HEK293 (cell line): ENCODE data around the gene KATNB1.
A peak's percentile ranks its signal among the peaks of the same experiment; 100 is the strongest.

Experiments used
- CTCF ChIA-PET: fragments of 350-600 bp; formaldehyde crosslinking; extraction: SDS; loops from one replicate; lab custom pipeline; 2021; ENCODE audit warnings: antibody characterized with exemption; lab: Yijun Ruan, JAX
- POLR2A ChIA-PET: fragments of 300-600 bp; formaldehyde crosslinking; extraction: SDS; loops from one replicate; lab custom pipeline; 2020; ENCODE audit warnings: antibody characterized with exemption, inconsistent platforms; lab: Yijun Ruan, JAX
- H3K27ac ChIP-seq: fragments of 200-500 bp; sonication (Bioruptor generic); 2 replicates; pipeline ENCODE4 v1.5.1; 2014; ENCODE audit warnings: low read depth, low read length, control low read depth, inconsistent platforms; ENCODE audit errors: extremely low read depth
- H3K36me3 ChIP-seq, 2 experiments: fragments of 200-500 bp in 1 of 2; sonication (Bioruptor generic) in 1 of 2; 1 replicate in 1 of 2; 2 replicates in 1 of 2; pipeline ENCODE4 v1.5.1; 2014 to 2017; ENCODE audit warnings: inconsistent platforms in 2 of 2, low read length in 2 of 2; ENCODE audit not compliant: control insufficient read depth in 2 of 2, insufficient read depth in 1 of 2
- H3K4me1 ChIP-seq: fragments of 200-500 bp; sonication (Bioruptor generic); 2 replicates; pipeline ENCODE4 v1.5.1; 2014; ENCODE audit warnings: mild to moderate bottlenecking, low read length, inconsistent platforms; ENCODE audit not compliant: control insufficient read depth, insufficient read depth
- H3K4me3 ChIP-seq: 2 replicates; pipeline ENCODE4 v1.5.1; 2011; ENCODE audit warnings: low read depth, mild to moderate bottlenecking, control low read depth, low read length, moderate library complexity
- H3K9me3 ChIP-seq: fragments of 200-500 bp; sonication (Bioruptor generic); 2 replicates; pipeline ENCODE4 v1.5.1; 2014; ENCODE audit warnings: low read depth, low read length, inconsistent platforms; ENCODE audit not compliant: control insufficient read depth, insufficient read depth
- HOXD13 ChIP-seq: sonication (generic); formaldehyde crosslinking; IDR thresholded peaks from 2 replicates; pipeline ENCODE4 v1.8.0; 2022; ENCODE audit warnings: missing genetic modification reagents, borderline replicate concordance
- KLF10 ChIP-seq: fragments of 450-650 bp; IDR thresholded peaks from 2 replicates; pipeline ENCODE4 v1.5.1; 2018; ENCODE audit warnings: missing biosample characterization, mild to moderate bottlenecking, missing genetic modification characterization
- RBAK ChIP-seq: fragments of 450-650 bp; formaldehyde crosslinking; IDR thresholded peaks from 2 replicates; pipeline ENCODE4 v1.5.1; 2016; ENCODE audit warnings: missing biosample characterization, missing genetic modification characterization
- ZEB2 ChIP-seq: fragments of 450-650 bp; formaldehyde crosslinking; IDR thresholded peaks from 2 replicates; pipeline ENCODE4 v1.5.1; 2016; ENCODE audit warnings: missing biosample characterization, missing genetic modification characterization
- ZNF132 ChIP-seq: fragments of 450-650 bp; formaldehyde crosslinking; IDR thresholded peaks from 2 replicates; pipeline ENCODE4 v1.5.1; 2017; ENCODE audit warnings: missing biosample characterization, missing genetic modification characterization, borderline replicate concordance
- ZNF16 ChIP-seq: fragments of 450-650 bp; formaldehyde crosslinking; IDR thresholded peaks from 2 replicates; pipeline ENCODE4 v1.5.1; 2016; ENCODE audit warnings: low read depth, missing biosample characterization, missing genetic modification characterization
- ZNF211 ChIP-seq: fragments of 450-650 bp; formaldehyde crosslinking; IDR thresholded peaks from 2 replicates; pipeline ENCODE4 v1.5.1; 2016; ENCODE audit warnings: low read depth, missing biosample characterization, missing genetic modification characterization
- ZNF223 ChIP-seq: fragments of 450-650 bp; formaldehyde crosslinking; IDR thresholded peaks from 2 replicates; pipeline ENCODE4 v1.5.1; 2016; ENCODE audit warnings: missing biosample characterization, missing genetic modification characterization
- ZNF335 ChIP-seq: fragments of 450-650 bp; formaldehyde crosslinking; conservative IDR thresholded peaks from 2 replicates; pipeline ENCODE4 v1.5.1; 2016; ENCODE audit warnings: missing biosample characterization, missing genetic modification characterization
- ZNF341 ChIP-seq: fragments of 450-650 bp; formaldehyde crosslinking; IDR thresholded peaks from 2 replicates; pipeline ENCODE4; 2016; ENCODE audit warnings: low read depth, missing biosample characterization, missing genetic modification characterization
- ZNF555 ChIP-seq: fragments of 450-650 bp; formaldehyde crosslinking; conservative IDR thresholded peaks from 2 replicates; pipeline ENCODE4 v1.5.1; 2017; ENCODE audit warnings: missing biosample characterization, mild to moderate bottlenecking, missing genetic modification characterization, inconsistent platforms
- ZNF560 ChIP-seq: fragments of 450-650 bp; formaldehyde crosslinking; IDR thresholded peaks from 2 replicates; pipeline ENCODE4 v1.5.1; 2017; ENCODE audit warnings: missing biosample characterization, missing genetic modification characterization, borderline replicate concordance
- ZNF571 ChIP-seq: fragments of 450-650 bp; formaldehyde crosslinking; IDR thresholded peaks from 2 replicates; pipeline ENCODE4 v1.5.0; 2017; ENCODE audit warnings: missing biosample characterization, missing genetic modification characterization
- ZNF76 ChIP-seq: fragments of 450-650 bp; formaldehyde crosslinking; IDR thresholded peaks from 2 replicates; pipeline ENCODE4; 2016; ENCODE audit warnings: low read depth, missing biosample characterization, missing genetic modification characterization, borderline replicate concordance
- ZNF768 ChIP-seq: fragments of 450-650 bp; formaldehyde crosslinking; IDR thresholded peaks from 2 replicates; pipeline ENCODE4 v1.5.1; 2018; ENCODE audit warnings: missing biosample characterization, mild to moderate bottlenecking, missing genetic modification characterization
- ZNF791 ChIP-seq: fragments of 450-650 bp; formaldehyde crosslinking; IDR thresholded peaks from 2 replicates; pipeline ENCODE4 v1.5.1; 2016; ENCODE audit warnings: missing biosample characterization, missing genetic modification characterization
- ZNF830 ChIP-seq: fragments of 450-650 bp; IDR thresholded peaks from 2 replicates; pipeline ENCODE4 v1.5.0; 2018; ENCODE audit warnings: missing biosample characterization, missing genetic modification characterization, low read depth, mild to moderate bottlenecking, moderate library complexity
- ZXDB ChIP-seq: fragments of 450-650 bp; formaldehyde crosslinking; IDR thresholded peaks from 2 replicates; pipeline ENCODE4 v1.5.1; 2016; ENCODE audit warnings: missing biosample characterization, missing genetic modification characterization
- TF ChIP-seq, protein P1 (sequence below): fragments of 450-650 bp; formaldehyde crosslinking; IDR thresholded peaks from 2 replicates; pipeline ENCODE4 v1.5.1; 2016; ENCODE audit warnings: missing biosample characterization, missing genetic modification characterization
- TF ChIP-seq, protein P2 (sequence below): fragments of 450-650 bp; formaldehyde crosslinking; IDR thresholded peaks from 2 replicates; pipeline ENCODE4 v1.5.1; 2017; ENCODE audit warnings: missing biosample characterization, missing genetic modification characterization
- TF ChIP-seq, protein P3 (sequence below): fragments of 450-650 bp; formaldehyde crosslinking; IDR thresholded peaks from 2 replicates; pipeline ENCODE4 v1.5.1; 2016; ENCODE audit warnings: missing biosample characterization, missing genetic modification characterization
- TF ChIP-seq, protein P4 (sequence below): fragments of 450-650 bp; formaldehyde crosslinking; conservative IDR thresholded peaks from 2 replicates; pipeline ENCODE4 v1.5.1; 2016; ENCODE audit warnings: low read depth, missing biosample characterization, missing genetic modification characterization
- TF ChIP-seq, protein P5 (sequence below): fragments of 450-650 bp; formaldehyde crosslinking; IDR thresholded peaks from 2 replicates; pipeline ENCODE4 v1.5.1; 2016; ENCODE audit warnings: missing biosample characterization, missing genetic modification characterization, borderline replicate concordance

Gene KATNB1

DNA sequence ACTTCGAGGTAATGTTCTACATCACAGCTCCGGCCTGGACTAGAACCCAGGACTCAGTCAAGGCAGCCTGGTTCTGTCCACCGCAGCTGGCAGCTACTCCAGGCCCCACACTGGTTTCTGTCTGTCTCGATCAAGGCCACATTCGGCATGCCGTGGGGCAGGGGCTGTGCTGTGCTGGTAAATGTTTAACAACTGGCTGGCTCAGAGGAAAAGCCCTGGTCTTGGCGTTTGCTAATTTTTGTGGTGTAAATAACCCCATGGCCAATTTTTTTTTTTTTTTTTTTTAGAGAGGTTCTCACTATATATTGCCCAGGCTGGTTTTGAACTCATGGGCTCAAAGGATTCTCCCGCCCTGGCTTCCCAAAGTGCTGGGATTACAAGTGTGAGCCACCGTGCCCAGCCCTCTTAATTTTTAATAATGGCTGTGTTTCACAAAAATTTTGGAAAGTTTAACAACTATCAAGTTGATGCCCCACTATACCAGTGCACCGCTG, 41.3 kb upstream of the KATNB1 start:
- no peak for TF ChIP-seq ZNF768 (tag by site-specific recombination)
- peak; percentile 95 for TF ChIP-seq ZNF335 (tag by site-specific recombination)
- TF ChIP-seq, protein P1, sequence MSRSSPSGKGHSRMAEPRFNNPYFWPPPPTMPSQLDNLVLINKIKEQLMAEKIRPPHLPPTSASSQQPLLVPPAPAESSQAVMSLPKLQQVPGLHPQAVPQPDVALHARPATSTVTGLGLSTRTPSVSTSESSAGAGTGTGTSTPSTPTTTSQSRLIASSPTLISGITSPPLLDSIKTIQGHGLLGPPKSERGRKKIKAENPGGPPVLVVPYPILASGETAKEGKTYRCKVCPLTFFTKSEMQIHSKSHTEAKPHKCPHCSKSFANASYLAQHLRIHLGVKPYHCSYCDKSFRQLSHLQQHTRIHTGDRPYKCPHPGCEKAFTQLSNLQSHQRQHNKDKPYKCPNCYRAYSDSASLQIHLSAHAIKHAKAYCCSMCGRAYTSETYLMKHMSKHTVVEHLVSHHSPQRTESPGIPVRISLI, result 0 out of 2 replicates have a peak, but pooled peaks have one; percentile 44
- TF ChIP-seq ZNF830 (tag by site-specific recombination), result no peak
- no peak for TF ChIP-seq ZNF211 (tag by site-specific recombination)
- no peak for TF ChIP-seq ZNF132 (tag by site-specific recombination)
- TF ChIP-seq KLF10 (tag by site-specific recombination), result no peak
- TF ChIP-seq, all 188 proteins: peak for 2
- H3K27ac ChIP-seq, result no peak overlapping the region
- no peak overlapping the region for H3K4me3 ChIP-seq
- H3K9me3 ChIP-seq, result no peaks in the 10 kb centered on the region
- H3K4me1 ChIP-seq, result no peaks in the 10 kb centered on the region
- no peaks in the 10 kb centered on the region for H3K36me3 ChIP-seq
- POLR2A ChIA-PET, result no interaction called here
- CTCF ChIA-PET, result no interaction called here

DNA sequence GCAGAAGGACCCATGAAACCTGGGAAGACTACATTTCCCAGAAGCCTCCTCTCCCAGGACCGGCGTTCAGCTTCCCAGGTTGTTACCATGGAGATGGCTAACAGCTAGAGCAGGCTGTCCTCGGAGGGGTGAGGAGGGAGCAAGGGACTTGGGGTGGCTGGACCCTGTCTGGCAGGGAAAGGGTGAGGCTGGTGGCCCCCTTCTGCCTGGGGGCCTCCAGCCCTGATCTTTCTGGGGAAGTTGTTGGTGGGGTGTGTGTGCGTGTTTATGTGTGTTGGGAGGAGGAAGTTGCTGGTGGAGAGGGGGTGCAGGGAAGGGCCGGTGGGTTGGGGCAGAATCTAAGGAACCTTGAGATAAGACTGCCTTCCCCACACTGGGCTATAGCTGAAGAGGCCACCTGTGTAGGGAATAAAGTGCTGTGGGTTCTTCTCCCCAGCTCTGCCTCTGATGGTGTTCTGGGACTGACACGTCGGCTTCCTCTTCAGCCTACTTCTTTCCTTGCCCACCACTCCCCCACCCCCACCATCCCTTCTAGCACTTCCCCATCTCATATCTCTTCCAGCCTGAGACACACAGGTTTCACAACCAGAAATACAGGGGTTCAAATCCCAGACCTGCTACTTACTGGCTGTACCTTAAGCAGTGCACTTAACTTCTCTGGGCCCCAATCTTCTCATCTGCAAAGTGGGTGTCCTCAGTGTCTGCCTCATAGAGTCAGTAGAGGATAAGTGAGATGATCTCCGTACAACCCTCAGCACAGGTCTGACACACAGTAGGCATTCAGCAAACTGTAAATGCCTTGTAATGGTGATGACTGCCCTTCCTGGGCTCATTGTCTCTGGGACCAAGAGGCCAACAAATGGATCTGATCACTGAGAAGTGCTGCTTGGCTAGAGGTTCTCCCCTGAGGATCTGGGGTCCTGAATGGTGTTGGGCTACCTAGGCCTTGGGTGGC, 40.6 kb upstream of the KATNB1 start, which contains the start of gene DRC7:
DRC7 (plus strand) TSS at position 82 of the 955 bp plus-strand sequence. CDS start 3,144 bp downstream, outside the sequence.
- Histone ChIP-seq H3K27ac (no peak within 1 kb of the TSS), H3K4me1 (no peaks in the 10 kb centered on the region), H3K4me3 (no peak within 1 kb of the TSS), H3K36me3 (no peaks in the 10 kb centered on the region), H3K9me3 (no peaks in the 10 kb centered on the region)
- ChIA-PET POLR2A (no interaction called here), CTCF (no interaction called here)
- TF ChIP-seq ZNF223 (tag by site-specific recombination) (peak; percentile 45; the same call in 1 of the 2 replicates), ZNF76 (tag by site-specific recombination) (peak; percentile 90), ZNF560 (tag by site-specific recombination) (no peak), ZXDB (tag by site-specific recombination) (peak; percentile 51; the same call in 1 of the 2 replicates), ZNF16 (tag by site-specific recombination) (no peak), ZNF791 (no peak), RBAK (no peak), HOXD13 (CRISPR knock-in tag) (no peak), ZEB2 (no peak), ZNF335 (tag by site-specific recombination) (peak; percentile 93), ZNF341 (tag by site-specific recombination) (peak; percentile 96), ZNF571 (no peak), ZNF555 (no peak)
- TF ChIP-seq, protein P2, sequence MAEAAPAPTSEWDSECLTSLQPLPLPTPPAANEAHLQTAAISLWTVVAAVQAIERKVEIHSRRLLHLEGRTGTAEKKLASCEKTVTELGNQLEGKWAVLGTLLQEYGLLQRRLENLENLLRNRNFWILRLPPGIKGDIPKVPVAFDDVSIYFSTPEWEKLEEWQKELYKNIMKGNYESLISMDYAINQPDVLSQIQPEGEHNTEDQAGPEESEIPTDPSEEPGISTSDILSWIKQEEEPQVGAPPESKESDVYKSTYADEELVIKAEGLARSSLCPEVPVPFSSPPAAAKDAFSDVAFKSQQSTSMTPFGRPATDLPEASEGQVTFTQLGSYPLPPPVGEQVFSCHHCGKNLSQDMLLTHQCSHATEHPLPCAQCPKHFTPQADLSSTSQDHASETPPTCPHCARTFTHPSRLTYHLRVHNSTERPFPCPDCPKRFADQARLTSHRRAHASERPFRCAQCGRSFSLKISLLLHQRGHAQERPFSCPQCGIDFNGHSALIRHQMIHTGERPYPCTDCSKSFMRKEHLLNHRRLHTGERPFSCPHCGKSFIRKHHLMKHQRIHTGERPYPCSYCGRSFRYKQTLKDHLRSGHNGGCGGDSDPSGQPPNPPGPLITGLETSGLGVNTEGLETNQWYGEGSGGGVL, result peak; percentile 55
- TF ChIP-seq, protein P3, sequence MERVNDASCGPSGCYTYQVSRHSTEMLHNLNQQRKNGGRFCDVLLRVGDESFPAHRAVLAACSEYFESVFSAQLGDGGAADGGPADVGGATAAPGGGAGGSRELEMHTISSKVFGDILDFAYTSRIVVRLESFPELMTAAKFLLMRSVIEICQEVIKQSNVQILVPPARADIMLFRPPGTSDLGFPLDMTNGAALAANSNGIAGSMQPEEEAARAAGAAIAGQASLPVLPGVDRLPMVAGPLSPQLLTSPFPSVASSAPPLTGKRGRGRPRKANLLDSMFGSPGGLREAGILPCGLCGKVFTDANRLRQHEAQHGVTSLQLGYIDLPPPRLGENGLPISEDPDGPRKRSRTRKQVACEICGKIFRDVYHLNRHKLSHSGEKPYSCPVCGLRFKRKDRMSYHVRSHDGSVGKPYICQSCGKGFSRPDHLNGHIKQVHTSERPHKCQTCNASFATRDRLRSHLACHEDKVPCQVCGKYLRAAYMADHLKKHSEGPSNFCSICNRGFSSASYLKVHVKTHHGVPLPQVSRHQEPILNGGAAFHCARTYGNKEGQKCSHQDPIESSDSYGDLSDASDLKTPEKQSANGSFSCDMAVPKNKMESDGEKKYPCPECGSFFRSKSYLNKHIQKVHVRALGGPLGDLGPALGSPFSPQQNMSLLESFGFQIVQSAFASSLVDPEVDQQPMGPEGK (tag by site-specific recombination), result peak; percentile 46
- TF ChIP-seq, protein P4, sequence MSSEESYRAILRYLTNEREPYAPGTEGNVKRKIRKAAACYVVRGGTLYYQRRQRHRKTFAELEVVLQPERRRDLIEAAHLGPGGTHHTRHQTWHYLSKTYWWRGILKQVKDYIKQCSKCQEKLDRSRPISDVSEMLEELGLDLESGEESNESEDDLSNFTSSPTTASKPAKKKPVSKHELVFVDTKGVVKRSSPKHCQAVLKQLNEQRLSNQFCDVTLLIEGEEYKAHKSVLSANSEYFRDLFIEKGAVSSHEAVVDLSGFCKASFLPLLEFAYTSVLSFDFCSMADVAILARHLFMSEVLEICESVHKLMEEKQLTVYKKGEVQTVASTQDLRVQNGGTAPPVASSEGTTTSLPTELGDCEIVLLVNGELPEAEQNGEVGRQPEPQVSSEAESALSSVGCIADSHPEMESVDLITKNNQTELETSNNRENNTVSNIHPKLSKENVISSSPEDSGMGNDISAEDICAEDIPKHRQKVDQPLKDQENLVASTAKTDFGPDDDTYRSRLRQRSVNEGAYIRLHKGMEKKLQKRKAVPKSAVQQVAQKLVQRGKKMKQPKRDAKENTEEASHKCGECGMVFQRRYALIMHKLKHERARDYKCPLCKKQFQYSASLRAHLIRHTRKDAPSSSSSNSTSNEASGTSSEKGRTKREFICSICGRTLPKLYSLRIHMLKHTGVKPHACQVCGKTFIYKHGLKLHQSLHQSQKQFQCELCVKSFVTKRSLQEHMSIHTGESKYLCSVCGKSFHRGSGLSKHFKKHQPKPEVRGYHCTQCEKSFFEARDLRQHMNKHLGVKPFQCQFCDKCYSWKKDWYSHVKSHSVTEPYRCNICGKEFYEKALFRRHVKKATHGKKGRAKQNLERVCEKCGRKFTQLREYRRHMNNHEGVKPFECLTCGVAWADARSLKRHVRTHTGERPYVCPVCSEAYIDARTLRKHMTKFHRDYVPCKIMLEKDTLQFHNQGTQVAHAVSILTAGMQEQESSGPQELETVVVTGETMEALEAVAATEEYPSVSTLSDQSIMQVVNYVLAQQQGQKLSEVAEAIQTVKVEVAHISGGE (tag by site-specific recombination), result peak; percentile 27; the same call in 1 of the 2 replicates
- TF ChIP-seq, protein P5, sequence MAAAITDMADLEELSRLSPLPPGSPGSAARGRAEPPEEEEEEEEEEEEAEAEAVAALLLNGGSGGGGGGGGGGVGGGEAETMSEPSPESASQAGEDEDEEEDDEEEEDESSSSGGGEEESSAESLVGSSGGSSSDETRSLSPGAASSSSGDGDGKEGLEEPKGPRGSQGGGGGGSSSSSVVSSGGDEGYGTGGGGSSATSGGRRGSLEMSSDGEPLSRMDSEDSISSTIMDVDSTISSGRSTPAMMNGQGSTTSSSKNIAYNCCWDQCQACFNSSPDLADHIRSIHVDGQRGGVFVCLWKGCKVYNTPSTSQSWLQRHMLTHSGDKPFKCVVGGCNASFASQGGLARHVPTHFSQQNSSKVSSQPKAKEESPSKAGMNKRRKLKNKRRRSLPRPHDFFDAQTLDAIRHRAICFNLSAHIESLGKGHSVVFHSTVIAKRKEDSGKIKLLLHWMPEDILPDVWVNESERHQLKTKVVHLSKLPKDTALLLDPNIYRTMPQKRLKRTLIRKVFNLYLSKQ (tag by site-specific recombination), result no peak
